NCI-H2171 treated with DMSO at 0.1 percent for 48 hours (cell line): ENCODE results near the gene MSANTD2.
A peak's percentile ranks its signal among the peaks of the same experiment; 100 is the strongest.

Source experiments
- DNase-seq: peaks from one replicate; lab custom pipeline; 2025; lab: John Stamatoyannopoulos, UW

Gene MSANTD2

GRCh38 chr11:124817036-124817435 is 16.8 kb upstream of the MSANTD2 start:
- no peak for DNase-seq

DNA sequence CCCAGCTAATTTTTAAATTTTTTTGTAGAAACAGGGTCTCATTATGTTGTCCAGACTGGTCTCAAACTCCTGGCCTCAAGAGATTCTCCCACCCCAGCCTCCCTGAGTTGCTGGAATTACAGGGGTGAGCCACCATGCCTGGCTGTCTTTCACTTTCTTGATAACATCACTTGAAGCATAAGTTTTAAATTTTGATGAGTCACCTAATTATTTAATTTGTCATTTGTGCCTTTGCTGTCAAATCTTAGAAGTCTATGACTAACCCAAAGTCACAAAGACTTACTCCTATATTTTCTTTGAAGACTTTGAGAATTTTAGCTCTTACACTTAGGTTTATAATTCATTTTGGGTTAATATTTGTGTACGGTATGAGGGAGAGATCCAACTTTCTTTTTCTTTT is 14.5 kb upstream of the MSANTD2 start:
- DNase-seq: no peak

DNA sequence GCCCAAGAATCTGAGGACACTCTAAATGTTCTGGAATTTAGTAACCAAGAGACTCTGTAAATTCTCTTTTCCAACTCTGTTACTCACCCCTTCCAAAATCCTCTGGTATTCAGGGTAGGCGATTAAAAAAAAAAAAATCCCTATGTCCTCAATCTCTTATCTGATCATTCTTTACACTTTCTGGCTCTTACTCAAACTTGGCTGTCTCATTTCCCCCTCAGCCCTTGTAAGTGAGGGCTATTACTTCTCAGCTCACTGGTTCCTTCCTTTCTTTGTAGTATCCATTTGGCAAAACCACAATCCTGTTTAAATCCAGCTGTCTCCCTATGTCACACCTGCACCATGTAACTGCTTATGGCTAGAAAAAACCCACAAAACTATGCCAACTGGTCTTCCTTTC is 12.7 kb upstream of the MSANTD2 start:
- peak; percentile 1 for DNase-seq

DNA sequence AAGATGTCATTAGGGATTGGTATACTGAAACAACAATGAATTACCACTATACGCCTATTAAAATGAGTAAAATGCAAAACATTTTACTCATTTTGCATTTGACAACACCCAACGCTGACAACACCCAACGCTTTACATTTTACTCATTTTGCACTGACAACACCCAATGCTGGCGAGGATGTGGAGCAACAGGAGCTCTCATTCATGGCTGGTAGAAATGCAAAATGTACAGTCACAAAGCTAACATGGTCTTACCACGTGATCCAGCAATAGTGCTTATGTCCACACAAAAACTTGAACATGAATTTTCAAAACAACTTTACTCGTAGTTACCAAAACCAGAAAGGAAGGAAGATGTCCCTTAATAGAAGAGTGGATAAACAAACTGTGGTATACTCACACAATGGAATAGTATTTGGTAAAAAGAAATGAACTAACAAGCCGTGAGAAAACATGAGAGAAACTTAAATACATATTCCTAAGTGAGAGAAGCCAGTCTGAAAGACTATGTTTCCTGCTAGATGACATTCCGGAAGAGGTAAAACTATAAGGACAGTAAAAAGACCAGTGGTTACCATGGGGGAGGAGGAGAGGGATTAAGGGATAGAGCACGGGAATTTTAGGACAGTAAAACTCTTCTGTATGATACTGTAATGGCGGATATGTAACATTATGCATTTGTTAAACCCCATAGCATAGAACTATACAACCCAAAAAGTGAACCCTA is 11.4 kb upstream of the MSANTD2 start:
- DNase-seq: no peak

GRCh38 chr11:124807660-124808270 is 7.6 kb upstream of the MSANTD2 start:
- DNase-seq: no peak

GRCh38 chr11:124807201-124807600 is 7.0 kb upstream of the MSANTD2 start:
- DNase-seq: no peak

- no peak for DNase-seq
Observed at GRCh38 chr11:124804884-124805283, 4.7 kb upstream of the MSANTD2 start.

DNA sequence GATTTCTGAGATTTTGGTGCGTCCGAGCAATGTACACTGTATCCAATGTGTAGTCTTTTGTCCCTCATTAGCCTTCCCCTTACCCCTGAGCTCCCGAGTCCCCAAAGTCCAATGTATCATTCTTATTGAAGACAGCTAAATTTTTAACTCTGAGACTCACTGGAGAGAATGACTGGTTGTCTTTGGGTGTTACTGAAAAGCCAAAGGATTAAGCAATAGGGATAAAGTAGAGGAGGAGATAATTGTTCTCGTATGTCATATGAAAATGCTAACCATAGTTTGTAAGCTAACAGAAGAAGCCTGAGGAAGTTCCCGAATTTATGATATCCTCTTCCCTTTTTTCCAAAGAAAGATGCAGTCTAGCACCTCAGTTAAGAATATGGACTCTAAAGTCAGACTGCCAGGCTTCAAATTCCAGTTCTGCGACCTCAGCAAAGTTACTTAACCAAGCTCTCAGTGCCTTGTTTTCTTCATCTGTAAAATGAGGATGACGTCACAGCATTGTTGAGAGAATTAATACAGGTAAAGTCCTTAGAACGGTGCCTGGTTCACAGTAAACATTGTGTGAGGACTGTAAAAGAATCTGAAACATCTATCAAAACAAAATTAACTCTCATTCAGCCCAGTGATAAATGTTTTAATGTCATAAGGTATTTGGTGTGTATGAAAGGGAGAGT is 1.6 kb upstream of the MSANTD2 start:
- no peak for DNase-seq

DNA sequence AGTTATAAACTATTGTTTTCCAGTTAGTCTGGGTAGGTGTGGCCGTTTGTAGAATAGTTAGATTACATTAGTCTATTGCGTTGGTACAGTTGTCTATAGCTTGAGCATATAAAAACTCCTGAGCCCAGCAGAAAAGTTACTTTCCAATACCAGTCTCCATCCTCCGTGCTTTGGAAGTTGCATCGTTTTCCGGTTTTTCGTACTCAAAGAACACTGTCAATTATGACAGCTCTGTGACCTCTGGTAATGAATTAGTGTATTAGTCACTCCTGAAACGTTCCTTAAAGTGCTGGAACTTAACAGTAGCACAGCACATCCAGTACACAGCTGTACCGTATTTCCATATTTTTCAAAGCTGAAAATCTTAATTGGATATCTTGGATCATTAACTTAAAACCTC is 808 bp upstream of the MSANTD2 start:
- DNase-seq: no peak

DNA sequence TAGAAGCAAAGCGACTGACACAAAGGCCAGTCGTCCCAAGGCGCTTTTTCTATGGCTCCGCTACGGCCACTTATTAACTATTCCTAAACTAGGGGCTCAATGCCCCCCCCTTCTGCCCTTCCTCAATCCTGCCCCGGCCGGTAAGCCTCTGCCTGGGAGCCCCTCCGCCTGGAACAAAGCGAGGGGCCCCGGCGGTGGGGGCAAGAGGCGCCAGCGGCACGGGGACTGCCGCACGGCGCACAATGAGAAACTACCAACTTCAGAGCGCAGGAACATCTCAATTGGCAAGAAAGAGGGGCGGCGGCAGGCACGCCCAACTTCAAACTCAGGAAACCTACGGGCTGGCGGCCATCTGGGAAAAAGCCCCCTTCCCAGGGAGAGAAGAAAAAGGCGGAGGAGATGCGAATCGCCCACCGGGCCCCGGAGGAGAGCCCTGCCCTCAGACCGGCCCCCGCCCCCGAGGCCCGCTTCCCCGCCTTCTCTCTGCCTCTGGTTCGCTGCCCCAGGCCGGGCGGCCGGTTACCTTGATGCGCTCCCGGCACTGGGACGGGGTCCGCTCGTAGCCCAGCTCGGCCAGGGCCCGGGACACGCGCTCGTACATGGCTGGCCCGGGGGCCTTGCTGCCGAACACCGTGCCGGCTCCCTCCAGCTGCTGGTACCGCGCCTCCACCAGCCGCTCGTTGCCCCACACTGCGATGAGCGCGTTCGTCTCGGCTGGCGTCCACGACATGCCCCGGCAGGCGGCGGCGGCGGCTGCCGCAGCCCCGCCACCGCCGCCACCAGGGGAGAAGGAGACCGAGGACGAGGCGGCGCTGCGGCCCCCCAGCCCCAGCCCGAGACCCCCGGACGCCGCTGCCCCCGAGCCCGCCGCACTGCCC is 619 bp downstream of the MSANTD2 start:
- DNase-seq: no peak

DNA sequence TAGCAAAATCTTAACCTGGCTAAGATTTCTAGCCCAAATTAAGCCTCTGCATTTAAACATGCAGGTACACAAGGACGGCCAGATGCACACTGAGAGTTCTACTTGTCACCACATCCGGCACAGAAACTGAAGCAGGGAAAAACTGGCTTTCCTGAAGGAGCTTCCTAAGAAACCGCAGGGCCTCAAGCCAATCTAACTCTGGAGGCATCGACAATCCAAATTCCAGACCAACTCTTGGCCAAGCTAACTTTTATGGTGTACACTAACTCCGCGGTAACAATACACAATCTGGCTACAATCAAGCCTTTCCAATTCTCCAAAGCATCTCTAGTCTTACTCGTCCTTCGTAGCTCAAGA is 1.2 kb downstream of the MSANTD2 start:
- DNase-seq: no peak

DNA sequence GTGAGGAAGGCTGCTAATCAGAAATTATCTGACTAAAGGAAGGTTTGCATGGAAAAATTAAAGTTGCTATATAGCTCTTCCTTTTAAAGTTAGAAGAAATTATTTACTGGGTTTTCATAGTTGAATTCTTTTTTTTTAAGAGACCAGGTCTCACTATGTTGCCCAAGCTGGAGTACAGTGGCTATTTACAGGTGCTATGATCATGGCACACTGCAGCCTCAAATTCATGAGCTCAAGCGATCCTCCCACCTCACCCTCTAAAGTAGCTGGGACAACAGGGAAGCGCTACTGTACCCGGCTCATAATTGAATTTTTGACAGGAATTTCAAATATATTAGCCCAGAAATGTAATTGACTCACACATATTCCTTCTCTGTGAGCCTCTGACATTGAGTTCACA is 3.9 kb downstream of the MSANTD2 start:
- DNase-seq: no peak

GRCh38 chr11:124793466-124794278 is 6.5 kb downstream of the MSANTD2 start:
- DNase-seq: peak; percentile 18

- DNase-seq: no peak
Observed at GRCh38 chr11:124791626-124792341, 8.4 kb downstream of the MSANTD2 start.

DNA sequence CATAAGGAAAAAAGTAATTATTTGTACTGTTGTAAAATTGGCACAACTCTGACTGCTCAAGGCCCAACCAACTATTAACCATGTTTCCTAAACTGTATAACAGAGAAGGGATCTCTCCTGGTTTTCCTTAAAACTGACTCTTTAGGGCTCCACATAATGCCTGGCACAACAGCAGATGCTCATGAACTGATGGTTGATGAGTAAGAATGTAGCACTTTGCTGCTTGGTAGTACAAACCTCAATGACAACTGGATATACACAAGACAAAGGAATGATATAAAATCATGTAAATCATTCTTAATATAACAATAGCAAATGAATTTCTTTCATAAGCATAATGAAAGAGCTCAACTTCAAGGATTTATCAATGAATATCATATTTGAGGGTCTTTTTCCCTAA is 11.7 kb downstream of the MSANTD2 start:
- DNase-seq: no peak

GRCh38 chr11:124784051-124784450 is 16.2 kb downstream of the MSANTD2 start:
- no peak for DNase-seq

GRCh38 chr11:124783002-124783401 is 17.2 kb downstream of the MSANTD2 start:
- no peak for DNase-seq

DNA sequence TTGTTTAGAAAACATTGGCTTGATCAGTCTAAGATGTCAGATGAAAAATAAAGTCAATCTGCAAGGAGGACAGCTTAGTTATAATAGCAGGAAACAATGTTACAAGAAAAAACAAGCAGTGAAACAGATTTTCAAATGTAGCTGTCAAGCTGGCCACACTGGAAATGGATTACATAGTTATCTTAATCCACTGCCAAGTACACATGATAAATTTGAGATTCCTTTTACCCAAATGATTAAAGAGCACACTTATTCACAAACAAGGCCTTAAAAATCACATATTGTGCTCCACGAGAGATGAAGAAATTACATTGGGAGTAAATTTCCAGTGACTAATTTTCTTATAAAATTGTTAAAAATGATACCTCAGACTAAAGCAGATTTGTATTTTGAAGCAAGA is 20.6 kb downstream of the MSANTD2 start:
- no peak for DNase-seq

DNA sequence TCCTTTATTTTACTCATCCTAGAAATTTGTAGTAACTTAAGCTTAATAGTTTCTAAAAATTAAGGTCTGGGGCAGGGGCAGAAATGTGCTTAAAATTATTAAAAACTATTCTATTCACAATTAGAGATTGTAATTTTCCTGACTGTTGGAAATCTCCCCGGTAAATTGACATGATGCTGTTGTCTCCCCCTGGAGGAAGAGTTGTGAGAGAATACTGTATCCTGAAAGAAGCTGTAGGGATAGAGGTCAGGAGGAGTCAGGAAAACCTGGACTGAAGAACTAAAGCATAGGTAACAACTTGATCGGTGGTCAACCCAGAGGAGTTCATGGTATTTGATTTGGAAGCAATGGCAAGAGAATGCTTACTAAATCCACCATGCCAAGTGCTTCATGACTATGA is 21.9 kb downstream of the MSANTD2 start:
- no peak for DNase-seq

GRCh38 chr11:124776865-124777645 is 23.2 kb downstream of the MSANTD2 start:
- no peak for DNase-seq
